Measurements from ENCODE around the gene CACNA1B. TPM values are rescaled to one million over a fixed set of nuclear protein-coding genes. Genes with fewer than 3 reads are reported as not detected.

The CACNA1B gene
- total RNA-seq, 1 donor from 2014 or later = 0.41 TPM

- ATAC-seq (no peak), DNase-seq (ENCODE audit: missing footprints) (no peak)
- intact Hi-C loops (cut with DNase I) = no loop called here
Observed at GRCh38 chr9:137853392-137853995, 24.1 kb upstream of the CACNA1B start.

- intact Hi-C loops (cut with DNase I) = no loop called here
- ATAC-seq = no peak
- no peak for DNase-seq (ENCODE audit: missing footprints)
Observed at GRCh38 chr9:137860361-137860760, 17.2 kb upstream of the CACNA1B start.

- DNase-seq (ENCODE audit: missing footprints) (no peak), ATAC-seq (no peak)
- intact Hi-C loops (cut with DNase I) = no loop called here
Observed at GRCh38 chr9:137865581-137866145, 11.9 kb upstream of the CACNA1B start.

DNA sequence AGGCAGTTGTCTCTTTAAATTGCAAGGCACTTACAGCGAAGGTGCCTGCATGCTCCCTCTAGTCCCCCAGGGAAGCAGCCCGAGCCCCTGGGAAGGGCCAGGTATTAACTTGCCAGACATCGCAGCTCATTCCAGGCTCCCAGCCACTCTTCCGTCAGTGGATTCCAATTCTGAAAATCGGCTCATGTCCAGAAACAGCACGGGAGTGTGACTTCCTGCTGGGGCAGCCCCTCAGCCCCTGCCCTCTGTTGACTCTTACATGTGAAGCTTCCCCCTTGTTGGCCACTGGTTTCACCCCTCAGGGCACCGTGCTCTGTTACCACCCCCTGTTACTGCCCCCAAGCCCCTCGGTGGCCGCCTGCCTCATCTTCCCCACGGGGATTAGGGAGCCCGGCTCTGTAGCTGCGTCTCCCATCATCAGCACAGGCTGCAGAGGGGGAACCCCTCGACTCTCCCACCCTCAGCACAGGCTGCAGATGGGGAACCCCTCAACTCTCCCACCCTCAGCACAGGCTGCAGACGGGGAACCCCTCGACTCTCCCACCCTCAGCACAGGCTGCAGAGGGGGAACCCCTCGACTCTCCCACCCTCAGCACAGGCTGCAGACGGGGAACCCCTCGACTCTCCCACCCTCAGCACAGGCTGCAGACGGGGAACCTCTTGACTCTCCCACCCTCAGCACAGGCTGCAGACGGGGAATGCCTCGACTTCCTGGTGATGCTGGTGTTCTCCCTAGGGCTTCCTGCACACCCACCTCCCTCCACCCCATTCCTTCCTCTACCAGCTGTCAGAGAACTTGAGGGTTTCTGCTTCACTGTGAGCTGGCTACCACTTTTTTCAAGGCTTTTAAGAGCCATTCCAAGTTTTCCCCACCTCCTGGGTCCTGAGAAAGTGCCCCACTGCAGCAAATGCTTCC, 11.1 kb upstream of the CACNA1B start:
- no peak for DNase-seq (ENCODE audit: missing footprints)
- ATAC-seq = no peak
- intact Hi-C loops (cut with DNase I) = no loop called here

GRCh38 chr9:137870432-137870831, 7.2 kb upstream of the CACNA1B start:
- no peak for ATAC-seq
- intact Hi-C loops (cut with DNase I) = no loop called here
- no peak for DNase-seq (ENCODE audit: missing footprints)

DNA sequence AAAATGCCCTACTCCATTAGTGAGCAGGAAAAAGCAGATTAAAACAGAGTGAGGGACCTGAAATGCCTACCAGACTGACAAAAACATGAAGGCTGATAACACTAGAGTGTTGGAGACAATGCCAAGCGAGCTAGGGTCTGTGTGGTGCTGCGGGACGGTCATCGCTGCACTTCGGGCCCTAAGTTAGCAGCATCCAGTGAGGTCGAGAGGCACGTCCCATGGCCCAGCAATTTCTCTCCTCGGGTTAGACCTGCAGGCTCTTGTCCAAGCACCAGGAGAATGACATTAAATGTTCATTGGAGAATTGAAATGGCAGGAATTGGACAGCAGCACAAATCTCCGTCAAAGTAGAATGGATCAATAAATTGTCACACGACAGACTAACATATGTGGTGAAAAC, 5.3 kb upstream of the CACNA1B start:
- DNase-seq (ENCODE audit: missing footprints) (no peak), ATAC-seq (no peak)
- intact Hi-C loops (cut with DNase I) = no loop called here

GRCh38 chr9:137873408-137873807, 4.2 kb upstream of the CACNA1B start:
- DNase-seq (ENCODE audit: missing footprints) = no peak
- intact Hi-C loops (cut with DNase I) = no loop called here
- no peak for ATAC-seq

DNA sequence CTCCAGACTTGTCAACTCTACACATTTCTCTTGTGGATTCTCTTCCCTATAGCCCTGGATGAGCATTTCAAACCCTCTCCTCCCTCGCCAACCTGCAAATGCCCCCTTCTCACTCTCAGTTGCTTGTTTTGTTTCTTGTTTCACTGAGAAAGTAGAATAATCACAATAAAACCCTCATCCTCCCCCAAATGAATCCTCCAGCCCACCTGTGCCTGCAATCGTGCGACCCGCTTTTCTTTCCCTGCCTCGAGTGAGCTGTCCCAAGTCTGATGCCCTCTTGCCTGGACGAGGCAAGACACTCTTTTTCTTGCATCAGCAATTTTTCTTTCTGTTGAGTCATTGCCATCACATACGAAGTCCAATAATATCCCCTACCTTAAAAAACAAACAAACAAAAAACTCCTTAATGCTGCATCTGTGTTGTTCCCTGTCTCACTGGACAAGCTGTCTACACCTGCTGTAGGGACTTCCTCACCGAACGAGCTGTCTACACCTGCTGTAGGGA, 3.7 kb upstream of the CACNA1B start:
- ATAC-seq (no peak), DNase-seq (ENCODE audit: missing footprints) (no peak)
- intact Hi-C loops (cut with DNase I) = no loop called here

DNA sequence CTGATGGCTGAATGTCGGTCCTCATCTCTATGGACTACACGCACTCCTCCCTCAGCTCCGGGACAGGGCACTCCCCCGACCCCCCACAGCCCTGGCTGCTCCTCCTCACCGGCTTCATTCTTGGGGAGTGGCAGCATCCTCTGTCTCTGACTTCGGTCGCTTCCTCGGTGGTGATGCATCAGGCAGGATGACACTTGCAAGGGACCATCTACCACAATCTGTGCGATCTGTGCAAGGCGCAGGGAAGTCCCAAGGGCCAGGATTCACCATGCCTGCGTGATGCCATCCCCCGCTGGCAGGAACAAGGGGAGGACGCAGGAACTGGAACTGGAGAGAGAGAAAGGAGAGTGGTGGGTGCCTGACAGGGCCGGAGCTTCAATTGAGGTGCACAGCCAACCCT, 2.2 kb upstream of the CACNA1B start:
- ATAC-seq (no peak), DNase-seq (ENCODE audit: missing footprints) (no peak)
- intact Hi-C loops (cut with DNase I) = no loop called here

- DNase-seq (ENCODE audit: missing footprints) (no peak), ATAC-seq (no peak)
- intact Hi-C loops (cut with DNase I) = no loop called here
Observed at GRCh38 chr9:137875846-137876245, 1.7 kb upstream of the CACNA1B start.

DNA sequence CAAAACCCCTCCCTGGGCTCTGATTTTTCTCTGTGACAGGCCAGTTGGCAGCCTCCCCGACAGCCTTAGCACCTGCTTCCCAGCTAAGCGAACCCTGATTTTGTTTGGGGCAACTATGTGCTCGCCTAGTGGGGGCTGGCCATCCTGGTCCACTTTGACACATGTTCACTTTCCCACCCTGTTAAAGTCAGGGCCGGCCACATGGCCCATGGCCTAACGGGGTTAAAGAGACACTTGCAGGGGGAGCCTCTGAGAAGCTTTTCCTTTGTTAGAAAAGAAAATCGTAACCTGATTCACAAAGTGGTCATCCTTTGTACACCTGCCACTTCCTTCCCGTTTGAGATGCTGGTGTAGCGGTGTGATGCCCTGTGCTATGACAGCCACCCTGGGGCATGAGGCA, 1.3 kb upstream of the CACNA1B start:
- DNase-seq (ENCODE audit: missing footprints) = no peak
- intact Hi-C loops (cut with DNase I) = no loop called here
- ATAC-seq = no peak

GRCh38 chr9:137876781-137877386, 698 bp upstream of the CACNA1B start:
- intact Hi-C loops (cut with DNase I) = no loop called here
- DNase-seq (ENCODE audit: missing footprints) (no peak), ATAC-seq (no peak)

DNA sequence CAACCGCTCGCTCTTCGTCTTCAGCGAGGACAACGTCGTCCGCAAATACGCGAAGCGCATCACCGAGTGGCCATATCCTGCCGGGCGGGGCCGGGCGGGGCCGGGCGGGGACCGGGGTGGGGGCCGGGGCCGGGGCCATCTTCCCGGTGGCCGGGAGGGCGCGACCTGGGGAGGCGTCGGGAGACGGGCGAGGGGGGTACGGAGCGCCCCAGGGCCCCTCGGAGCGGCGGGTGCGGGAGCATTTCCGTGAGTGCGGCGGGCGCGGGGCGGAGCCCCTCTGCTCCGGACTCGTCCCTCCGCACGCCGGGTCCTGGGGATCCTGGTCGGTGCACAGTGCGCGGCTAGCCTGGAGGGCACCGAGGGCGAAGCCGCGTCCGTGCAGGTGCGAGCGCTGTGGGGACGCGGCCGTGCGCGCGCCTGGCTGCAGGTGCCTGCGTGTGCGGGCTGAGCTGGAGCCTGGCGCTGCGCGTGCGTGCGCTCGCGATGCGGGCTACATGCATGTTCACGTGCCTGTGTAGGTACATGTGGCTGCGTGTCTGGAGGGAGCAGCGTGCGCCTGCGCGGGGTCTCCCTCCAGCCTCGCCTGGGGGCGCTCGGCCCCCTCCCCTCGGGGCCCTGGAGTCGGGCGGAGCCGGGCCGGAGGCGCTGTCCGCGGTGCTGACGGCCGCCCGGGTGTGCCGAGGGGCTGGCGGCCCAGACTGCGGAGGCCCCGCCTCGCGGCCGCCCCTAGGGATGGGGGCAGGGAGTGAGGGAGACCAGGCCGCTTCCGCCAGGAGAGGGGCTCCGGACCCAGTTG, 762 bp downstream of the CACNA1B start:
- DNase-seq (ENCODE audit: missing footprints) (no peak), ATAC-seq (peak; percentile 57)
- intact Hi-C loops (cut with DNase I) = no loop called here

DNA sequence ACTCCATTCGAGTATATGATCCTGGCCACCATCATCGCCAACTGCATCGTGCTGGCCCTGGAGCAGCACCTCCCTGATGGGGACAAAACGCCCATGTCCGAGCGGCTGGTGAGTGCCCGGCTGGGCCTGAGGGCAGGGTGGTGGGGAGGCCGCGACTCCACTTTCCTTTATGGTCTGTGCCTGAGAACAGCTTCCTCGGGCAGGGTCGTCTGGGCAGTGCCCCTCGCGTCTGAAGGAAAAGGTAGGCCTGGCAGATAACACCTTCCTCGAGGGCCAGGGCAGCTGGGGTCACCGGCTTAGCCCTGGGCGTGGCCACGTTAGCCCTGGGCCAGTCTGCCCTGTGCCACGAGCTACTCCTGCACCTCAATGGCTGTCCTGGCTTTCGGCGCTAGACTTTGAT, 1.5 kb downstream of the CACNA1B start:
- DNase-seq (ENCODE audit: missing footprints) (no peak), ATAC-seq (no peak)
- intact Hi-C loops (cut with DNase I) = no loop called here

- intact Hi-C loops (cut with DNase I) = no loop called here
- no peak for DNase-seq (ENCODE audit: missing footprints)
- no peak for ATAC-seq
Observed at GRCh38 chr9:137879566-137880150, 2.1 kb downstream of the CACNA1B start.

- no peak for DNase-seq (ENCODE audit: missing footprints)
- intact Hi-C loops (cut with DNase I) = no loop called here
- no peak for ATAC-seq
Observed at GRCh38 chr9:137880160-137880975, 2.8 kb downstream of the CACNA1B start.

DNA sequence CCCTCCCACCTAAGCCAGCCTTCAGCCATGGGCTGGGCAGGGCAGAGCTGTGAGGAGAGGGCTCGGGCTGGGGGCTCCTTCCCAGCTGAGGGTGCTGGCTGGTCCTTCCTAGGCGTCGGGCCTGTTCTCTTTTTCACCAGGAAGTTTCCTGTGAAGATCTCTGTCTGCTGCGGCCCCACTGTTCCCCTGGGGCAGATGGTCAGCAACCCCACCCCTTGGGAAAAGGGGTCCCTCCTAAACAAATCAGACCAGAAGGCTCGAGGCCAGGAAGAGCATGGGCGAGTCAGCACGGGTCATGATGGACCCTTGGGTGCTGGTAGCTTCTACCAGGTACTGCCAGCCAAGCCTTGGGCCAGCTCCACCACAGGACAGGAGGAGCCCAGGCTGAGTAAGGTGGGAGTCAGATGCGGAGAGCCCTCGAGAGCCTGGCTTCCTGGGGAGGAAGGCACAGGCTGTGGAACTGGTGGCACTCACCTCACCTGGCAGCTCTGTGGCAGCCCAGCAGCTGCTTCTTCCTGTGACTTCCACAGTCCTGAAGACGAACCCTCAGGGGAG, 3.5 kb downstream of the CACNA1B start:
- ATAC-seq = no peak
- DNase-seq (ENCODE audit: missing footprints) = no peak
- intact Hi-C loops (cut with DNase I) = no loop called here

All from Right ventricle myocardium inferior (tissue), 1 donor.